Effector CD8-positive, alpha-beta T cell (primary cell): ENCODE data around the gene BCO2.
"Not testable (repeated sequence)": the region's sequence is repeated elsewhere in the genome, so short reads cannot be mapped to it uniquely, and the experiment has no call there.

Experiments
- DNase-seq: peaks from one replicate; lab custom pipeline; 2025; lab: John Stamatoyannopoulos, UW
- total RNA-seq, 4 experiments: gene quantifications; one replicate each; lab custom pipeline; 2026; lab: John Stamatoyannopoulos, UW

BCO2 gene, protein sequence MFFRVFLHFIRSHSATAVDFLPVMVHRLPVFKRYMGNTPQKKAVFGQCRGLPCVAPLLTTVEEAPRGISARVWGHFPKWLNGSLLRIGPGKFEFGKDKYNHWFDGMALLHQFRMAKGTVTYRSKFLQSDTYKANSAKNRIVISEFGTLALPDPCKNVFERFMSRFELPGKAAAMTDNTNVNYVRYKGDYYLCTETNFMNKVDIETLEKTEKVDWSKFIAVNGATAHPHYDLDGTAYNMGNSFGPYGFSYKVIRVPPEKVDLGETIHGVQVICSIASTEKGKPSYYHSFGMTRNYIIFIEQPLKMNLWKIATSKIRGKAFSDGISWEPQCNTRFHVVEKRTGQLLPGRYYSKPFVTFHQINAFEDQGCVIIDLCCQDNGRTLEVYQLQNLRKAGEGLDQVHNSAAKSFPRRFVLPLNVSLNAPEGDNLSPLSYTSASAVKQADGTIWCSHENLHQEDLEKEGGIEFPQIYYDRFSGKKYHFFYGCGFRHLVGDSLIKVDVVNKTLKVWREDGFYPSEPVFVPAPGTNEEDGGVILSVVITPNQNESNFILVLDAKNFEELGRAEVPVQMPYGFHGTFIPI
- 0.72 to 5.6 (median 2.7) reads per million in 4 experiments for total RNA-seq

DNA sequence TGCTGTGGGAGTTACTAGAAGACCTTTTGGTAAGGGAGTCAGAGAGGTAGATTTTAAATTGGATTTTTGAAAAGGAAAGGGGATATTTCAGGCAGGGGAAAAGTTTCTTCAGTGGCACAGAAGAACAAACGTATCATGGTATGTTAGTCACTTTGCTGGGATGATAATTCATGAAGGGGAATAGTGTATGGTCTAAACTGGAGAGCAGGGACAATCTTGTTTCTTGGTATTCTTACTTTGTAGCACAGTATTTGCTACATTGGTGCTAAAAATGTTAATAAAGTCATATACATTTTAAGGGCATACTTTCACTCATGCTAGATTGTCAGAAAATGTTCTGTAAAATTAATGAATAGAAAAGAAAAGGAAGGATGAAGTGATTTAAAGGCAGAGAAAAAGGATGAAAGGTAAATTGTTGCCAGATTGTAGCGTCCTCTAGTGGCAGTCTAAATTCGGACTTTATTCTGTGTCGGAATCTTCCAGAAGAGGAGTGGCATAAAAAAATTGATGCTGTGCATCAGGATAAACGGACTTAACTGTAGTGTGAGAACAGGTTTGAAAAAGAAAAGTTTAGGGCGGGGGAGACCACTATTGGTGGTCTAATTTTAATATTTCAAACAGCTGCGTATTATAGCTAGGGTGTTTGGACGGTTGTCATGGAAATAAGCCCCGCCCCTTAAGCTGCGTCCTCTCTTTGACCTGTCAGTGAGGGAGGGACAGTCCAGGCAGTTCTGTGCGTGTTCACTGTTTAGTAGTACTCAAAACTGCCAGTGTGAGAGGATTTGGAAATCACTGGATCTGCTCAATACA, at the start of gene BCO2:
TSS of gene BCO2 (plus strand) at position 724 of the 810 bp plus-strand sequence. CDS start 90 bp downstream, outside the sequence.
- no peak for DNase-seq

DNA sequence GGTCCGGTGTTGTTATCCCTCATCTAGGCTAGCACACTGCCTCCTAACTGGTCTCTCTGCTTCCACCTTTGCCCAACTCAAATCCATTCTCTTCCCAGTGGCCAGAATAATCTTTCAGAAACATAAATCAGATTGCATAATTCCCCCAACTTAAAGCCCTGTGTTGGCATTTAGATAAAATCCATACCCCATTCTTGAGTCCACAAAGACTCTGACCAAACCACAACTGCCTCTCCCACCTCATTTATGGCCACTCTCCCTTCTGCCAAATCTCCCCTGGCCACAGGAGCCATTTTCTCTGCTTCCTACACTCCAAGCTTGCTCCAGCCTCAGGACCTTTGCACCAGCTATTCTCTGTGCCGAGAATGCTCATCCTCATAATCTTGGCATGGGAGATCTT, 48.3 kb upstream of the BCO2 start:
- DNase-seq, result no peak

DNA sequence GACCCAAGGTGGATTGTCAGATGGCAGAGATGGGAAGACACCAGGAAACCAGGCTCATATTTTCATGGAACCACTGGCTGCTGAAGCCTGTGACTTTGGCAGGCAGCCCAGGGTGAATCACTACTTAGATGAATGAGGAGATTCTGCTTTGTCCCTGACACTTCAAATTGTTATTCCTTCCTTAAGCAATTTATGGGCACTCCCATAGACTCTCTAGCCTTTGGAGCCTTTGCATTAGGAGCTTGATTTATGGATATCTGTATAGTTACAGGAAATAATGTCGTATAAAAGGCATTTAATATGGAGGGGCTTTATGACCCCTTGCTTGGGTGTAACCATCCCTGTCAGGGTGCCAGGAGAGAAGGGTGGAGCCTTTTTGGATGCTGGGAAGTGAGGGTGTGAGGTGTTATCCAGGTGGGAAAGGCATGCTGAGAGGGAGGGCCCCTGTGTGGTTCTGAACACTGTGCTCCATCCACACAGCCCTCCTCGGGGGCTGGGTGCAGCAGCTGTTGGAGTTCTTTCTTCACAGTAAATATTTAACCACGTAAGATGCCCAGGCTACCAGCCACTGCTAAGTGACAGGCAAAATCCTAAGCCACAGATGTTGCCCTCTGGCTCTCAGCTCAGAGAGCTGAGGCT, 46.7 kb upstream of the BCO2 start:
- DNase-seq, result no peak

DNA sequence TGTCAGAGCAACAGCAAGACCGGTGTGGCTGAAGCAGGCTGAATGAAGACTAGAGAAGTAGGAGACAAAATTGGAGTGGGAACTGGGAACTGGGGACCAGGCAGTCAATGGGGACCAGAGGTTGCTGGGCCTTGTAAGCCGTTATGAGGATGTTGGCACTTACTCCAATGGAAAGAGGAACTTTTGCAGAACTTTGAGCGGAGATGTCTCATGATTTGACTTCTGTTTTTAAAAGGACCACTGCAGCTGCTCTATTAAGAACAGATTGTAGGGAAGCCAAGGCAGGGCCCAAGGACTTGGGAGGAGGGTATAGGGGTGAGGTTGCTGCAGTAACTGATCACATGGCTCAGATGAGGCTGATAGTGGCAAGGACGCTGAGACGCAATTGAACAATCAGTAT, 45.7 kb upstream of the BCO2 start:
- DNase-seq, result no peak

DNA sequence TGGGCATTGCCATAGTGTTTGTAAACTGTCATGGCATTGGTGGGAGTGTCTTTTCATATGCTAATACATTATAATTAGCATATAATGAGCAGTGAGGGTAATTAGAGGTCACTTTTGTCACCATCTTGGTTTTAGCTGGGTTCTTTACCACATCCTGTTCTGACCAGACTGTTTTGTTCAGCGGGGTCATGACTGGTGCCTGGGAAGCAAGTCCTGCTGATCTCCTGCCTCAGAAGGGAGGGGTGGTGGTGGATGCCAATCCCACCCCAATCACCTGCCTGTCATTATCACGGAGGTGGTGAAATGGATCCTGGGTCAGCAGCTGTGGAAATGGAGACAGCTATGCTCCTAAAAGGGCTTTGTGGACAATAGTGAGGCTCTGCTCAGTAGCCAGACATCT, 42.6 kb upstream of the BCO2 start:
- DNase-seq, result no peak

DNA sequence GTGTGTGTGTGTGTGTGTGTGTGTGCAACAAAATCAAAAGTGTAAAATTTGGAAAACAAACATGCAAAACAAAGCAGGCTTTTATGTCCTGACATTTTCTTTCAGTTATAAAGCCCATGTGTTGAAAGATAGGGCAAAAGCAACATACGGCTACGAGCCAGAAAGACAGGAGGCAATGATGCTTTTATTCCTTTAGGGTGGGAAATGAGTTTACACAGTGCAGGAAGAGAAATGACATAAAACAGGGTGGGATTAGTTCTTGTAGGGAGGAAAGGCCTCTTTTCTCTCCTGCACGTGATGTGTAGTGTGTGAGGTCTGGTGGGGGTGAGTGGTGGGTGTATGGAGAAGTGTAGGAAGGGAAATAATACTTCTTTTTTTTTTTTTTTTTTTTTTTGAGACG, 40.8 kb upstream of the BCO2 start:
- DNase-seq, result no peak

DNA sequence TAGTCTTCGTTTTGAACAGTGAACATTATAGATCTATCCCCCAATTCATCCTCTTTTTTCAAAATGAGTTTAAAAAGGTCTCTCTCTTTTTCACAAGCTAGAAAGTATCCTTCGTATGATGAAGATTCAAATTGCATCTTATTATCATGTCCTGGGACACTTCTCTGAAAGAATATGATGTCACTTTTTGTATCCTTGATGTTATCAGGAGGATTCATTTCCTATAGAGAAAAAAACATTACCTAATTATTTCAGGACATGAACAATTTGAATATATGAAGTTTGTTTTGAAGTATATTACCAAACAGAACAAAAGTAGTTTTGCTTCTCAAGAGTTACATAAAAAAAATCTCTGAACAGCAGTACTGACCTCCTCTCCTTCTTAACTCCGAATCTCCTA, 31.7 kb upstream of the BCO2 start:
- no peak for DNase-seq

DNA sequence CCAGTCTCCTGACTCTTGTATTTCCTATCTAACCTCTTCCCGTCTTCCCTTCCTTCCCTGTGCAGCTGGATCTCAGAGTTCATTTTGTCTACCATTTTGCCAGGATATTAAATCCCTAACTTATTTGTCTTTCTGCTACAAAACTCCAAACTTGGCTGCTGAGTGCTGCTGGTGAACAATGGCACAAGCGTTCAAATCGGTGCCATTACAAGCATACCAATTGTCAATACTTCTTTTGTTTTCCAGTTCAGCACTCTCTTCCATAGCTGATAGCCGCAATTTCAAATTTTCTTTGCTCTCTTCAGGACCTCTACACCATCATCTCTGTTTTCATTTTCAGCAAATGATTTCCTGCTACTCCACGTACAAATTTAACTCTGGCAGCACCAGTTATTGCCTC, 24.8 kb upstream of the BCO2 start:
- DNase-seq, result no peak

DNA sequence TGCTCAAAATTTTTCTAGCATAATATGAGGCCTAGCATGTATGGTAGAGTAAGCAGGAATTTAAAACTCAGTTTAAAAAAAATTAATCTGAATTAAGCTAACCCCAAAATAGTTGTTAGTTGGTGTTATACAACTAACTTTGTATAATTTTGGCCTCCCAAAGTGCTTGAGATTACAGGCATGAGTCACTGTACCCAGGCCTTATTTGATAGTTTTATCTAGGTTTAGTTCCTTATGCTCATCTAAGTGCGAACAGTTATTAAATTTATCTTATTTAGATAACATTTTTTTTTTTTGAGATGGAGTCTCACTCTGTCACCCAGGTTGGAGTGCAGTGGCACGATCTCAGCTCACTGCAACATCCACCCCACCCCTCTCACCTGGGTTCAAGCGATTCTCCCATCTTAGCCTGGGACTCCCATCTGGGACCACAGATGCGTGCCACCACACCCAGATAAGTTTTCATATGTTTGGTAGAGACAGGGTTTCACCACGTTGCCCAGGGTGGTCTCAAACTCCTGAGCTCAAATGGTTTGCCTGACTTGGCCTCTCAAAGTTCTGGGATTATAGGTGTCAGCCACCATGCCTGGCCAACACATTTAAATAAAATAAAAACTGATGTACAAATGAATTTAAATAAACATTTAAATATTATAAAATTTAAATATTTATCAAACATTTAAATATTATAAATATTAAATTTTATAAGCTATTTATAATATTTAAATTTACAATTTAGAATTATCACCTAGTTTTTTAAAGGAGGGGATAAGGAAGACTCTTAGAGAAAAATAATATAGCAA, 19.0 kb upstream of the BCO2 start:
- no peak for DNase-seq

DNA sequence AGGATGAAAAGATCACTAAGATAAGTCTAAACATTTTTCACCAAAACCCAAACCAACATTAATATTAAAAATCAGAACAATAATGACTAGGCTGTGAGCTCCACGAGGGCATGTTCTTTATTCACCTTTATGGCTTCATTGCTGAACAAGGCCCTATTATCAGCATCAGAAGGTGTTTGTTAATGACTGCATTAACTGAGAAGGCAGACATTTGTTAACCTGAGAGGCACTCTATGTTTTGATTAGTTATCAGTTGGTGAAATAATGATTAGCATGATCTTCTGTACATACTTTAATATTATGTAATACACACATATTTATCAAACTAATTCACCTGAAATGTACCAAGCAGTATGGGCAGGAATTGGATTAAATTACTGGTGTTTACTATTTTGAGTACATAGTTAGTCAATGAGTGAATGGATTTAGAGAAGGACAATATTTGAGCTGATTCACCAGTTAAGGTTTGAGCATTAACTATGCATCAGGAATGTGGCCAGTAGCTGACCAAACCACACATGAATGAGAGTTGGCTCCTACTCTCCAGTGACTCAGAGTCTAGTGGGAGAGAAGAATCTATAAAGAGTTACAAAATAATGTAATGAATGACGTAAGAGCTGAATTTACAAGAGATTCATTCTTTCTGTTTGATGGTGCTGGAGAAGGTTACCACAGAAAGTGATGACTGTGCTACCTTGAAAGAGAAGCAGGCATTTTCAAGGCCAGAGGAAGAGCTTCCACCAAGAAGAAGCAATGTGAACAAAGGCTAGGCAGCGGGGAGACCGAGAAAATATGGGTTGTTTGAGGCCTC, 18.2 kb upstream of the BCO2 start:
- no peak for DNase-seq

DNA sequence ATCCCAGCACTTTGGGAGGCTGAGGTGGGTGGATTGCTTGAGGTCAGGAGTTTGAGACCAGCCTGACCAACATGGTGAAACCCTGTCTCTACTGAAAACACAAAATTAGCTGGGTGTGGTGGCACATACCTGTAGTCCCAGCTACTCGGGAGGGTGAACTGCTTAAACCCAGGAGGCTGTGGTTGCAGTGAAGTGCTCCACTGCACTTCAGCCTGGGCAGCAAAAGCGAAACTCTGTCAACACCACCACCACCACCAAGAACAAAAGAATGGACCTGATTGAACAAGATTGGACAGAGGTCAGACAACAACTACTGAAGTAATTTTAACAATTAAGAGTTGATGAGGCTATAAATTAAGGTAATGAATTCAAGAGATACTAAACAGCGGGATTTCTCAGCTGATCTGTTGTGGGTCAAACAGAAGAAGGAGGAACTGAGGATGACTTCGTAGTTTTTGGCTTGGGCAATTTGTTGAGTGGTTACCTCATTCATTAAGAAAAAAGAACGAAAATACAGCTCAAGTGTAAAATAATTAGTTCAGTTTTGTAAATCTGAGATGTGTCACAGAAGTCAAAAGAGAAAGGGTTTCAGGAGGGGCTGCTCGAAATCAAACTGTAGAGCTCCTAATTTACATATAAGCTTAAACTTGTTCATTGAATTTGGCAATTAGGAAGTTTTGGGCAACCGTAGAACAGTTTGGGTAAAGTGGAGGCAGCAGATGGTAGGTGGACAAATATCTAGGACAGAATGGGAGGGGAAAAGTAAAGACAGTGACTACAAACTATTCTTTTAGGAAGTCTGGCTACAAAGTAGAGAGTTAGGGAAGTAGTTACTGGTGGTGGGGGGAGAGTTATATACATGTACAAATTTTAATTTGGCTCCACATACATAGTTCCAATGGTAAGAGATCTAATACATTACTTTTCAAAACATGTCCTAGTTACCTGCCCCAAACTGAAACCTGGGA, 15.9 kb upstream of the BCO2 start:
- no peak for DNase-seq

DNA sequence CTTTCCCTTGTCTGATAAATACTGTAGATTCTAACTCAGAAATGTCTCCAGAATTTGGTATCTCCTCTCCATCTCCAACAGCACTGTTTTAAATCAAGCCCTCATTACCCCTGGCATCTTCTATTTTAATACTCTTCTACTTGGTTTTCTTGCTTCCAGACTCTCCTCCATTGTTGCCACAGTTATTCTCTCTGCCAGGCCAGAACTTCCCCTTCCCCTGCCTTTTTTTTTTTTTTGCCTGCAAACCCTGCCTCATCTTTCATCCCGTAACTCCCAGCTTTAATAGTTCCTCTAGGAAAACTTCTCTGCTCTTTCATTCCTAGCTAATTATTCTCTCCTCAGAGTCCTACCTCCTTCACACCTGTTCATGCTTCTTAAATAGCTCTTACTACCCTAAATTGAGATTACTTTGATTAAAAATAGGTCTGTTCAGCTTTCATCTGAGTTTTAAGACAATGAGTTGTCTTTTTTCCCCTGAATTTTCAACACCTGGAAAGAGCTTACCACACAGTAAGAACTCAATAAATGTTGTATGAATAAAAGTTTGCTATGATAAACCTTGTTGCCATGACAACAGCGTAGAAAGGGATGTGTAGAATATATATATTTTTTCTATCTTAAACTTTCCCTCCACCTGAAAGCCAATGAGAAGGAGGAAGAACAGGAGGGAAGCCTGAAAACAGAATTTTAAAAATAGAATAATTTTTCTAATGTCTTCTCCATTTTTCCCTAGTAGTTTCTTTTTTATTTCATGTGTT, 15.0 kb upstream of the BCO2 start:
- DNase-seq, result no peak

DNA sequence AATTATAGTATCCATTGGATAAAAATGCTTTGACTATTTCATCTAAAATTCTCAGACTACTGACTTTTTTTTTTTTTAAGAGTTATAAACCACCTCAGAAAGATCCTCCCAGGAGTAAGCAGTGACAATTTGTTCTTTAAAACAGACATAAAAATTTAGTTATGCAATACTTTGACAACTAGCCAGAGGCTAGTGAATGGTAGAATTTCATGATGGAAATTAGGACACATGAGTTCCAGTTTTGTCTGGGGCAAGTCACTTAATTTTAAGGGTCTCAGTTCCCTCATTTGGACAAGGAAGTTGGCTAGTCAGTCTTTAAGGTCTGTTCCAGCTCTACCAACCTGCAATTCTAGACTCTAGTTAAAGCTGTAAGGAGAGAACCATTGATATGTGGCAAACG, 14.3 kb upstream of the BCO2 start:
- no peak for DNase-seq

DNA sequence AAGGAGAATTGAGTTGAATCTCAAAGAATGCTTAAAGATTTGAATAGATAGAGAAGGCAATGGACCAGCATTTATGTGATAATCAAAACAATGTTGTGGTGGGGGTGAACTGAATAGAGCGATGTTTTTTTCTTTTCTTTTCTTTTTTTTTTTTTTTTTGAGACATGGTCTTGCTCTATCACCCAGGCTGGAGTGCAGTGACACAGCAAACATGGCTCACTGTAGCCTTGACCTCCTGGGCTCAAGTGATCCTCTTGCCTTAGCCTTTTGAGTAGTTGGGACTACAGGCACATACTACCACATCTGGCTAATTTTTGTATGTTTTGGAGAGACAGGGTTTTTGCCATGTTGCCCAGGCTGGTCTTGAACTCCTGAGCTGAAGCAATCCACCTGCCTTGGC, 13.1 kb upstream of the BCO2 start:
- not testable (repeated sequence) for DNase-seq

DNA sequence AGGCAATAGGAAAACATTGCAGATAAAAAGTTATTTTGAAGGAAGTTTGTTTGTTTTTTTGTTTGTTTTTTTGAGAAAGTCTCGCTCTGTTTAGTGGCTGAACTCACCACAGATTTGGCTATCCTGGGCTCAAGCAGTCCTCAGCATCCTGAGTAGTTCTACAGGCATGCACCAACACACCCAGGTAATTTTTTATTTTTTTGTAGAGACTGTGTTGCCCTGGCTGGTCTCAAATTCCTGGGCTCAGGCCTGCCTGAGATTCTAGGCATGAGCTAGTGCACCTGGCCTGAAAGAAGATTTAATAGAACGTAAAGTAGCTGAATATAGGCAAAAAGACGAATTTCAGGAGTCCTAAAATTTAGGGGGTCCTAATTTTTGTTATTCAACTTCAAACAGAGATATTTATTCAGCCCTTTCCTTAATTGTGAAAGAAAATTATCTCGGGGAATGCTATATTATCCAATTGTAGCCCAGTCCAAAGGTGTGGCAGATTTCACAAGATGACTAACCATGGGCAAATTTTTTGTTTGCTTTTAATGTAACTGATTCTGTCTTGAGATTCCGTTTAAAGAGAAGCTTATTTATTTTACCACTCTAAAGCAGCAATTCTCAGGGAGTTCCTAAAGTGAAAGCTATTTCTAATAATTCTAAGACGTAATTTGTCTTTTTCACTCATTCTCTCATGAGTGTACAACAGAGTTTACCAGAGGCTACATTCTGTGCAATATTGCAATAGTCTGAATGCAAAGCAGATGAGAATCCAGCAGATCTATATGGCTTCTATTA, 12.4 kb upstream of the BCO2 start:
- no peak for DNase-seq

DNA sequence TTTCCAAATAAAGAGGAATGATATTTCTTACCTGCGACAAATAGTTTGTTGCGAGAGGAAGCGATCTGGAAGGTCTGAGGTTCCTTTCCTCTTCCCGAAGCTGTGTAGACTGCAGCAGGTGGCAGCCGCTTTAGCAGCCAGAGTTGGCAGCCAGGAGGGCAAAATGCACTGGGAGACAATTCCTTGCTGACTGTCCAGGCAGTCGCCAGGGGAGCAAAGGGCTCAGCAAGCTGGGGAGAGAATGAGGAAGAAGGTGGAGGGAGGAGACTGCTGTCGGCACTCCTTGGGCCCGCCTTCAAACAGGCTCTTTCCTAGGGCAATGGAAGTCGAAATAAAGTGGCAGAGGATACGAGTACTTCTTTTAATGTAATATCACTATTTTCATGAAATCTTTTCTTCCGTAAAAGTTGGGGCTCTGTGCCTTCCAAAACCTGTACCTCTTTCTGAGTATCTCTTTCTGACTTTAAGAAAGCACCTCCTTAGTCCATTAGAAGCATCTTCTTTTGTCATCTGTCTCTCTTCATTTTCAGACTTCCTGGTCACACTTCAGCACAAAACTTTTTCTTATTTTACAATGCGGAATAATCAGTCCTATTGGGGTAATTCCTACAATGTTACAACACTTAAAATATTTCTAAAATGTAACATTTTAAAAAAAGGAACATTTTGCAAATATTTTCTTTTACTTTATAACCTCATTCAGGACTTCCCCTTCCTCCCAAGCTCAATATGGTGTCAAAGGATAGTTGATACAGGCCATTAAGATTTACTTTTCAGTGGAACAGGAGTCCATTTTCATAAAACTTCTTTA, 11.2 kb upstream of the BCO2 start, which contains the start of gene IL18:
TSS of gene IL18 (minus strand) at position 220 of the 811 bp plus-strand sequence. CDS start 9,041 bp downstream, outside the sequence.
- DNase-seq, result no peak

DNA sequence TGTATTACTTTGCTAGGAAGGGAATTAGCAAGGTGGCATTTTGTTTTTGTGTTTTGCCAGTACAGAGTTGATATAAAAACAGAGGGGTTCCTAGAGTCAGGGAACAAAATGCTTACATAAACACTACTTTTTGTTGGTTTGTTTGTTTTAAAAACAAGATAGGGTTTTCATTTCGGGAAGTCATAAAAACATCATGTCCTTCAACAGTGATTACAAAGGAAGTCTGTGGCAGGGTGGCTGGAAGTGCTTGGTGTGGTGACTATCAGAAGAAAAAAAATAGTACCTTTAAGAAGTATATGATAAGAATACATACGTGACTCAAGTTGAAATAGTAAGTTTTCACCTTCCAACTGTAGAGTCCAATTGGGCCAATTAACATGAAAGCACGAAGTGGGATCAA, 10.3 kb upstream of the BCO2 start:
- no peak for DNase-seq
